Keratinocyte (primary cell): Measurements from ENCODE around the gene SPATA13.

Experiments
- CTCF ChIP-seq, 3 experiments: IDR thresholded peaks in 1 of 3; conservative IDR thresholded peaks in 1 of 3; optimal IDR thresholded peaks in 1 of 3; 2 replicates in 2 of 3; 3 replicates in 1 of 3; pipeline versions ENCODE3 to v1.5.1; 2011; ENCODE audit warnings: low read length in 3 of 3, mild to moderate bottlenecking in 3 of 3, moderate library complexity in 2 of 3, control low read depth in 1 of 3, inconsistent platforms in 1 of 3; ENCODE audit not compliant: insufficient read depth in 2 of 3; ENCODE audit errors: extremely low read depth in 1 of 3
- EZH2 ChIP-seq: IDR thresholded peaks from one replicate; pipeline ENCODE4 v1.6.1; 2012; ENCODE audit warnings: inconsistent platforms, mild to moderate bottlenecking, low read length, moderate library complexity

- TF ChIP-seq CTCF (optimal IDR thresholded peaks at IDR 0.05 in 1 of 3, IDR thresholded peaks at IDR 0.05 in 1 of 3, conservative IDR thresholded peaks at IDR 0.05 in 1 of 3; ENCODE audit: extremely low read depth in 1 of 3, insufficient read depth in 2 of 3, low read length in 3 of 3) = no peak
- TF ChIP-seq EZH2 = no peak
Measured at GRCh38 chr13:24356270-24356669, 195.8 kb downstream of the SPATA13 start.
